NCI-H526 treated with DMSO at 0.1 percent for 48 hours (cell line): ENCODE data around the gene FBXO17.
"Not testable (repeated sequence)": the region's sequence is repeated elsewhere in the genome, so short reads cannot be mapped to it uniquely, and the experiment has no call there.

Experiments used
- DNase-seq: peaks from one replicate; lab custom pipeline; 2025; lab: John Stamatoyannopoulos, UW

FBXO17 gene

DNA sequence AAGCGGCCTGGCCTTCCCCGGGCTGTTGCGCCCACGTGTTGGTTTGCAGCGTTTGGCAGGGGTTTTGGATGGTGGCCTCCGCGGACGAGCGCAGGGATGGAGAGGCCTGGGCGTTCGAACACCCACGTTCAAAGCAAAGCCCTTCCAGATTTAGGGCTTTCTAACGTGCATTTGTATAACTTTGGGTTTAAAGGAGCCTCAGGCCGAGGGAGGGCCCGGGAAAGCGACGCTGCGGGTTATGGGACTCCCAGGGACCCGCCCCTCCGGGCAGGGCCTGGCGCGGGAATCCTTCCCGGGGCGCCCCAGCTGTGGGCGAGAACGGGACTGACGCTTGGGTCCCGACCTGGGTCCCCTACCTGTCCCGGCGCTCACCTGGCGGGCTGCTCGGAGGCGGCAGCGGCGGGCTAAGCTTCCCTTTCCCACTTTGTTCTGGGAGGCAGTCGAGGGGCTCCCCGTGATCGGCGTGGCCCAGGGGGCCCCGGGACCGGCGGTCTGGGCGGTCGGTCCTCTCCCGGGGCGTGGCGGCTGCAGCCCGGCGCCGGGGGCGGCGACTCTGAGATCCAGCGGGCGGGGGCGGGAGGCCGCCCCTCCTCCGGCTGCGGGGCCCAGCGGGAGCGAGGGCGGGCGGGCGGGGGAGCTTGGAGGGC is at the start of gene FBXO17:
Gene FBXO17, minus strand, starts transcription at position 529 of the 647 bp plus-strand sequence. CDS start 25,423 bp downstream, outside the sequence.
- DNase-seq, result peak; percentile 77

DNA sequence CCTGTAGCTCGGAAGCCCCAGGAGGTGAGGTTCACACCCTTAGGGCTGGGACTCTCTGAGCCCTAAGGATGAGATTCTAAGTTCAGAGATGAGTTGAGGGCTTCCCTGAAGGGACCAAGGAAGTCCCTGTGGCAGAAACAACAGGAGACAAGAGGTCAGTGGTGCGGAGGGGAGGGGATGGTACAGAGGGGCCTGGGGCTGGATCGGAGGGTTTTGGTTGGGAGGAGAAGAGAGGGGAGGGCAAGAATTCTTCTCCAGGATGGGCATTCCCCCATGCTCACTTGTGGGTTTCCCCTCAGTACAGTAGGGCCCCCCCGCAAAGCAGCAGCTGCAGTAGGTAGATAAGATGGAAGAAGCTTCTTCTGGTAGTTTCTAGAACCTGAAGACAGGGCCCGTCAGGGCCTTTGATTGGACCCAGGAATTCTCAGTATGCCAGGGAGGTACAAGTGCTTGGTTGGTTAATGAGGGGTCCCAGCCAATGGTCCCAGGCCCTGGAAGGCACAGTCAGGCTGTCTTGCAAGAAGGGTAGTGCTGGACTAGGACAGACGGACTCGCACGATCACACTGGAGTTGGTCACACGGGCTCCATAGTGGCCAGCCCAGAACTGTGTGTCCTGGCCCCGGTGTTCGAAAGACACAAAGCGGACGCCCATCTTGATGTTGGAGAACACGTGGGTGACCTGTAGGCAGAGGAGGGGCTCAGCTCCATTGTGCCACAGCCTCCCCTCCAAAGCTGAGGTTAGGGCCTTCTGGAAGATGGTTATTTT is 49.5 kb upstream of the FBXO17 start:
- DNase-seq, result no peak

GRCh38 chr19:39021063-39021462 is 45.5 kb upstream of the FBXO17 start:
- DNase-seq, result no peak

GRCh38 chr19:39017646-39018045 is 42.1 kb upstream of the FBXO17 start:
- DNase-seq, result no peak

GRCh38 chr19:39017026-39017425 is 41.5 kb upstream of the FBXO17 start:
- no peak for DNase-seq

DNA sequence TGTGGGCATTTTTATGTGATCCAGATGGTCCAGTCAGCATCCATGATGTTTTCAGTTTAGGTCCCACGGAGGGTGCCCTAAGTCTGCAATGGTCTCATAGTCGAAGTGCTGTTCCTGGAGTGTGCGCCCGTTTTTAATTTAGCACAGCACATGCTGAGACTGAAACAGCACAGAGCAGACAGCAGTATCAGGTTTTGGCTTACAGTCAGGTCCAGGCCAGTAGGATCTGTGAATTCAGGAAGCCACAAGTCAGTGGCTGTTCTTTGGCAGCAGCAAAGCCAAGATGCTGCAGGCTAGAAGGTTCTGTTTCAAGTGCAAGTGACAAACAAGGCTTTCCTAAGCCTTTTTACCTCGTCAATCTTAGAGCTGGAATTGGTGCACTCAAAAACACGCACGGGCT is 38.5 kb upstream of the FBXO17 start:
- no peak for DNase-seq

GRCh38 chr19:39009001-39009400 is 33.5 kb upstream of the FBXO17 start:
- DNase-seq, result no peak

DNA sequence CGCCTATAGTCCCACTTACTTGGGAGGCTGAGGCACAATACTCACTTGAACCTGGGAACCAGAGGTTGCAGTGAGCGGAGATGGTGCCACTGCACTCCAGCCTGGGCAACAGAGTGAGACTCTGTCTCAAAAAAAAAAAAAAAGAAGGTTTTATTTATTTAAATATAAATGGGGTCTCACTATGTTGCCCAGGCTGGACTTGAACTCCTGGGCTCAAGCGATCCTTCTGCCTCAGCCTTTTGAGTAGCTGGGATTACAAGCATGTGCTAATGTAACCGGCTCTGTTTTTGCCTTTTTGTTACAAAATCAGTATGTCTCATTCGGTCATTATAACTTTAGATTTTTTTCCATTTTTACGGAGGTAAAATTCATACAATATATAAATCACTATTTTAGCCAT is 32.6 kb upstream of the FBXO17 start:
- no peak for DNase-seq

DNA sequence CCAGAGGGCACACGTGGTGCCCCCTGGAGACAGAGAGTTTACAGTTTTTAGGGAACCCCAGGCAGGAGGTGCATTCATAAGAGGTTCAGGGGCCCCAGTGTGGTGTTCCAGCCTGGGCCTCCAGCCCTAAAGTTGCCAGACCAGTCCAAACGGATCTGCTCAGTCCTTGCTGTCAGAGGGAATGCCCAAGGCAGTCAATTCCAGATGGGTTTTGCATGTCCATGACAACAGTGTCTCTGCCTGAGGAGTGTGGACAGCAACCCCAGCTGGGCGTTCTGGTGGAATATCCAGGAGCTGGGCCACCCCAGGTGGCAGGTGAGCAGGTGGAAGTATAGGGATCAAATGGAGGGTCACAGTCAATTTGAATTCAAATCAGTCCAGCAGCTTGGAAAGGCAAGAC is 31.6 kb upstream of the FBXO17 start:
- peak; percentile 5 for DNase-seq

DNA sequence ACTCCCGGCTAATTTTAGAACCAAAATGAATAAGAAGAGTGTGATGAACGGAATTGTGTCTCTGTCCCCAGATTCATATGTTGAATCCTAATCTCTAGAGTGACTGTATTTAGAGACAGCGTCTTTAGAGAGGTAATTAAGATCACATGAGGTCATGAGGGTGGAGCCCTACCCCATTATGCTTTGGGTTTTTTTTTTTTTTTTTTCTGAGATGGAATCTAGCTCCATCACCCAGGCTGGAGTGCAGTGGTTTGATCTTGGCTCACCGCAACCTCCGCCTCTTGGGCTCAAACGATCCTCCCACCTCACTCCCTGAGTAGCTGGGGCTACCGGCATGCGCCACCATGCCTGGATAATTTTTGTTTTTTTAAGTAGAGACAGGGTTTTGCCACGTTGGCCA is 28.9 kb upstream of the FBXO17 start:
- no peak for DNase-seq

DNA sequence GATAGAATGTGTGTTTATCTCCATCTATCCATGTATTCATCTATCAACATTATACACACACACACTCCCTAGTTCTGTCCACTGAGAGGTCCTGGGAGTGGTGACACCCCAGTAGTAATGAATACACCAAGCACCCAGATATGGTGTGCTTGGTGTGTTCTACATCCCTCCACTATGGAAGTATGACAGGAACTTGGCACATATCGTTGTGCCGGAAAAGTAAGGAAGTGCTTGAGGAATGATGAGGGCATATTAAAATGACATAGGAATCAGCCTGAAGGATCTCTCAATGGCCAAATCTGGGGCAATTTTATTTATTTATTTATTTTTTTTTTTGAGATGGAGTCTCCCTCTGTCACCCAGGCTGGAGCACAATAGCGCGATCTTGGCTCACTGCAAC is 28.3 kb upstream of the FBXO17 start:
- no peak for DNase-seq

GRCh38 chr19:39003188-39003587 is 27.6 kb upstream of the FBXO17 start:
- DNase-seq, result no peak

DNA sequence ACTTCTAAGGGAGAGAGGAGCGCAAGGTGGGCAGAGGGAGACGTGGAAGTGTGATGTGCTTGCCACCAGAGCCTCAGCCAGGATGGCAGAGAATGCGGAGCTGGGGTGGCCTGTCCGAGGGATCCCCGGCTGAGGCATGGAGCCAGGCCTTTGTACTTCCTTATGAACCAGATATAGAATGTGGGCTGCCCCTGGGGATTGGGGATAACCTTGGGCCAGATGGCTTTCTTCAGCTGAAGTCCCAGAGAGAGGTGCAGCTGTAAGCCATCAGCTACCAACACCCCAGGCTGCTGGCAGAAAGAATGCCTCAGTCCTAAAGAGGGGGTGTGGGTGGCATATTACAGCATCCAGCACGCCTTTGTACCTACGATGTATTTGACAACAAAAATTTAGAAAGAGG is 25.5 kb upstream of the FBXO17 start:
- DNase-seq, result no peak

- not testable (repeated sequence) for DNase-seq
These were observed 22.0 kb upstream of the FBXO17 start for GRCh38 chr19:38997576-38997975.

- no peak for DNase-seq
These were observed 17.7 kb upstream of the FBXO17 start for GRCh38 chr19:38993271-38993670.

DNA sequence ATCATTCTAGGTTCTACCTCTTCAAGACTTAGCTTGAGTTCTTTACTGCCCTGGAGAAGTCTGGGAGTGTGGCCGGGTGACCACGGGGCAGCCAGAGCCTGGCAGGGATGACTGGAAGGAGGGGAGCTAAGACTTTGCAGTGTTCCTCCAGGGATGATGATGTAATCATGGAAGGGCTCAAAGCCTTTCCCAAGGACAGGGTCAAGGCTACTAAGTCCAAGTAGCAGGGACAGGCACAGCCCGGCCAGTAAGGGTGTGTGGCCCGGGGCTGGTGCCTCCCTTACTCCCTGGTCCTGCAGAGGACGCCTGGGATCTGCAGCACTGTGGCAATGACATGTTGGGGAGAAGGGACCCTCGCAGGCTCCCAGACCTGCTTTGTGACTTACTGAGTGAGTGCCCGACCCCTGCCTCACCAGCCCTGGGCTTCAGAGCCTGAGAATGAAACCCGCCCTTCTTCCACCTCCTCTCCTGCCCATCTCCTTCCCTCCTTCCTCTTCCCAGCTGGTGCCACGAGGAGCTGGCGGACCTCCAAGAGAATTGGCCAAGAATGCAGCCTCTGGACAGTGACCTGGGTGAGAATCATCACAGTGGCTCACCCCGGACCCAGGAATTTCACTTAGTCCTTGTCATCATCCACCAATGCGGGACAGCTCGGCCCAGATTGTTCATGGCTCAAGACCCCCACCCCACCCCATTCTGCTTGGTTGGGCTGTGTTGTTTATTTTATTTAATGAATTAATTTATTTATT is 15.6 kb upstream of the FBXO17 start:
- no peak for DNase-seq

DNA sequence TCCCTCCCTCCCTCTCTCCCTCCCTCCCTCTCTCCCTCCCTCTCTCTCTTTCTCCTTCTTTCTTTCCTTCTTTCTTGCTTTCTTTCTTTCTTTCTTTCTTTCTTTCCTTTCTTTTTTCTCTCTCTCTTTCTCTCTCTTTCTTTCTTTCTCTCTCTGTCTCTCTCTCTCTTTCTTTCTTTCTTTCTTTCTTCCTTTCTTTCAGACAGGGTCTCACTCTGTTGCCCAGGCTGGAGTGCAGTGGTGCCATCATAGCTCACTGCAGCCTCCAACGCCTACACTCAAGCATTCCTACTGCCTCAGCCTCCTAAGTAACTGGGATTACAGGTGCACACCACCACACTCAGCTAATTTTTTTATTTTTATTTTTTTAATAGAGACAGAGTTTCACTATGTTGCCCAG is 14.1 kb upstream of the FBXO17 start:
- not testable (repeated sequence) for DNase-seq

GRCh38 chr19:38989066-38989605 is 13.6 kb upstream of the FBXO17 start:
- DNase-seq, result peak; percentile 34

GRCh38 chr19:38988627-38989026 is 13.1 kb upstream of the FBXO17 start:
- not testable (repeated sequence) for DNase-seq

DNA sequence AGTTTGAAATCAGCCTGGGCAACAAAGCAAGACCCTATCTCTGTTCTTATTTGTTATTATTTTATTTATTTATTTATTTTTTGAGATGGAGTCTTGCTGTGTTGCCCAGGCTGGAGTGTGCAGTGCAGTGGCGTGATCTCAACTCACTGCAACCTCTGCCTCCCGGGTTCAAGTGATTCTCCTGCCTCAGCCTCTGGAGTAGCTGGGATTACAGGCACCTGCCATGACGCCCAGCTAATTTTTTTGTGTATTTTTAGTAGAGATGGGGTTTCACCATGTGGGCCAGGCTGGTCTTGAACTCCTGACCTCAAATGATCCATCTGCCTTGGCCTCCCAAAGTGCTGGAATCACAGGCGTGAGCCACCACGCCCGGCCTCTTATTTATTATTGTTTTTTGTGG is 12.2 kb upstream of the FBXO17 start:
- DNase-seq, result not testable (repeated sequence)

DNA sequence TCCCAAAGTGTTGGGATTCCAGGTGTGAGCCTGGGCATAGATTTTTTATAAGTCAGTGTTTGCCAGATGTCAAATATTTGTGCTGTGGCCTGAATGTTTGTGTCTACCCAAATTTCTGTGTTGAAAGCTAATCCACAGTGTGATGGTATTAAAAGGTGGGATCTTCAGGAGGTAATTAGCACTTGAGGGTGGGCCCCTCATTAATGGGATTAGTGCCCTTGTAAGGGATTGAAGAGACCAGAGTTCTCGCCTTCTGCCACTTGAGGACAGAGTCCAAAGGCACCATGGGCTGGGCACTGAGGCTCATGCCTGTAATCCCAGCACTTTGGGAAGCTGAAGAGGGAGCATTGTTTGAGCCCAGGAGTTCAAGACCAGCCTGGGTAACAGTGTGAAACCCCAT is 9.7 kb upstream of the FBXO17 start:
- no peak for DNase-seq

DNA sequence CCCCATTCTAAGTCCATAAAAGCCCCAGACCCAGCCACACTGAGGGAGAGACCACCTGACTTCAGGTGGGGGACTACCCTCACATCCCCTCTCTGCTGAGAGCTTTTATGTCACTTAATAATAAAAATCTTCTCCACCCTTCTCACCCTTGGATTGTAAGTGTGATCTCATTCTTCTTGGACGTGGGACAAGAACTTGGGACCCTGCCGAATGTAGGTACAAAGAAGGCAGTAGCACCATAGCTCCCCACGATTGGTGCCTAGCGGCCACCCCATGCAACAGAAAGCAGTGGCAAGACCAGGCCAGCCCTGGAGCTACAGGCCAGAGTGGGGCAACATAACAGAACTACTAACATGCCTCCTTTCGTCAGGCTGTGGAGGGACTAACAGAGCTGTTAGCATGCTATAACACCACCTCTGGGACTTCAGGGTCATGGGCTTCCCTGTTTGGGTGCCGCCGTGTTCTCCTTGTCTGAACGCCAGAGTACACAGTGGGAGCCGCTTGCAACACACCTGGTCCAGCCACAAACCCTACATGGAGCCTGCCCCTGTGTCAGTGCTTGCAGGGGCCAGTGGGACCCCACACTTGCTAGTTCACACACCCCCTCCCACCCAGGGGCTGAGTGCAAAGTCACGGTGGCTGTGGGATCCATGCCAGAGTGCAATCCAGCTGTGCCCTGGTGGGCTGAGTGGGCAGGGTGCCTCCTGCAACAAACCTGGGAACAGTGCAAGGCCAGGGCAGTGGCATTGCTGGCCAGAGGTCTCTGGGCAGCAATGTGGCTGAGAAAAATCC is 5.2 kb upstream of the FBXO17 start:
- DNase-seq, result no peak
